OCI-LY1 (cell line): ENCODE results near the gene MARK4.

Experiments used
- H2AFZ ChIP-seq: fragments of 200-600 bp; sonication (generic), shearing (Covaris generic); 2 replicates; pipeline ENCODE4 v1.6.0; 2014; ENCODE audit warnings: antibody characterized with exemption, mild to moderate bottlenecking, low read length
- H3F3A ChIP-seq: fragments of 200-600 bp; sonication (generic), shearing (Covaris generic); 2 replicates; pipeline ENCODE4 v1.6.0; 2014; ENCODE audit warnings: mild to moderate bottlenecking, antibody characterized with exemption, low read length, moderate library complexity; ENCODE audit not compliant: insufficient read depth
- H3K27ac ChIP-seq: fragments of 200-600 bp; sonication (generic); 2 replicates; pipeline ENCODE4 v1.5.1; 2014; ENCODE audit warnings: low read length, mixed run types, mild to moderate bottlenecking, low read depth; ENCODE audit not compliant: poor library complexity, severe bottlenecking
- H3K27me3 ChIP-seq: fragments of 200-600 bp; sonication (generic); 2 replicates; pipeline ENCODE4 v1.6.0; 2014; ENCODE audit warnings: antibody characterized with exemption, mild to moderate bottlenecking, low read length, moderate library complexity; ENCODE audit not compliant: insufficient read depth
- H3K36me3 ChIP-seq: fragments of 200-600 bp; sonication (generic); 2 replicates; pipeline ENCODE4 v1.6.1; 2014; ENCODE audit warnings: mild to moderate bottlenecking, antibody characterized with exemption, low read length, moderate library complexity, mixed read lengths; ENCODE audit not compliant: insufficient read depth
- H3K4me1 ChIP-seq: fragments of 200-600 bp; sonication (generic); 2 replicates; pipeline ENCODE4 v1.5.1; 2014; ENCODE audit warnings: mild to moderate bottlenecking, low read length, moderate library complexity; ENCODE audit not compliant: insufficient read depth, severe bottlenecking
- H3K4me2 ChIP-seq: fragments of 200-600 bp; sonication (generic), shearing (Covaris generic); 2 replicates; pipeline ENCODE4 v1.6.1; 2014; ENCODE audit warnings: low read length
- H3K4me3 ChIP-seq: fragments of 200-600 bp; sonication (generic); 2 replicates; pipeline ENCODE4 v1.5.1; 2014; ENCODE audit warnings: low read length, low read depth, mild to moderate bottlenecking, mixed read lengths; ENCODE audit not compliant: poor library complexity, severe bottlenecking
- H3K79me2 ChIP-seq: fragments of 200-600 bp; shearing (Covaris generic); 2 replicates; pipeline ENCODE4 v1.6.1; 2016; ENCODE audit warnings: mixed run types, low read length, mixed read lengths; ENCODE audit not compliant: insufficient read depth
- H3K9ac ChIP-seq: fragments of 200-600 bp; sonication (generic), shearing (Covaris generic); 2 replicates; pipeline ENCODE4 v1.6.1; 2014; ENCODE audit warnings: mild to moderate bottlenecking, low read length, mixed read lengths
- H3K9me2 ChIP-seq: fragments of 200-600 bp; sonication (generic), shearing (Covaris generic); 2 replicates; pipeline ENCODE4 v1.6.1; 2014; ENCODE audit warnings: low read depth, mild to moderate bottlenecking, low read length, mixed read lengths
- H3K9me3 ChIP-seq: fragments of 200-600 bp; shearing (Covaris generic); 2 replicates; pipeline ENCODE4 v1.6.1; 2014; ENCODE audit warnings: low read length, mixed read lengths
- H4K20me1 ChIP-seq: fragments of 200-600 bp; sonication (generic), shearing (Covaris generic); 2 replicates; pipeline ENCODE4 v1.6.0; 2016; ENCODE audit warnings: mild to moderate bottlenecking, low read length; ENCODE audit not compliant: insufficient read depth
- CTCF ChIP-seq: fragments of 200-600 bp; sonication (generic), shearing (Covaris generic); IDR thresholded peaks from 2 replicates; pipeline ENCODE4 v1.5.1; 2017; ENCODE audit warnings: mild to moderate bottlenecking, antibody characterized with exemption, low read length, moderate library complexity, mixed read lengths
- EZH2 ChIP-seq: fragments of 200-600 bp; sonication (generic), shearing (Covaris generic); IDR thresholded peaks from 2 replicates; pipeline ENCODE4 v1.8.0; 2017; ENCODE audit warnings: borderline replicate concordance, mixed run types, mild to moderate bottlenecking, antibody characterized with exemption, low read length, moderate library complexity, mixed read lengths

The MARK4 gene

GRCh38 chr19:45271735-45272108 lies 20.7 kb downstream of the MARK4 start:
- H3F3A ChIP-seq: no peaks in the 10 kb centered on the region
- no peak for TF ChIP-seq EZH2
- no peak for TF ChIP-seq CTCF
- H3K4me2 ChIP-seq: no peak overlapping the region
- H3K9me2 ChIP-seq: no peaks in the 10 kb centered on the region
- peaks cover 8% of the 10 kb centered on the region; the same call in 1 of the 2 replicates for H3K36me3 ChIP-seq
- H3K27me3 ChIP-seq: no peaks in the 10 kb centered on the region
- H4K20me1 ChIP-seq: no peaks in the 10 kb centered on the region
- H3K9me3 ChIP-seq: no peaks in the 10 kb centered on the region
- H2AFZ ChIP-seq: no peak overlapping the region
- H3K27ac ChIP-seq: no peak overlapping the region
- H3K4me1 ChIP-seq: peaks cover 23% of the 10 kb centered on the region
- H3K4me3 ChIP-seq: no peak overlapping the region
- no peak overlapping the region for H3K9ac ChIP-seq
- H3K79me2 ChIP-seq: no peaks in the 10 kb centered on the region

- H3K27me3 ChIP-seq: no peaks in the 10 kb centered on the region
- no peak overlapping the region for H3K4me3 ChIP-seq
- no peak overlapping the region for H3K27ac ChIP-seq
- H4K20me1 ChIP-seq: no peaks in the 10 kb centered on the region
- H3K9ac ChIP-seq: no peak overlapping the region
- H3K36me3 ChIP-seq: peaks cover 16% of the 10 kb centered on the region; the same call in 1 of the 2 replicates
- no peak overlapping the region for H3K4me2 ChIP-seq
- no peaks in the 10 kb centered on the region for H3K9me2 ChIP-seq
- peaks cover 25% of the 10 kb centered on the region for H3K4me1 ChIP-seq
- H3K79me2 ChIP-seq: no peaks in the 10 kb centered on the region
- no peak for TF ChIP-seq EZH2
- TF ChIP-seq CTCF: no peak
- no peaks in the 10 kb centered on the region for H3K9me3 ChIP-seq
- no peak overlapping the region for H2AFZ ChIP-seq
- no peaks in the 10 kb centered on the region for H3F3A ChIP-seq
Measured at GRCh38 chr19:45273521-45273855, 22.4 kb downstream of the MARK4 start.

- TF ChIP-seq CTCF: no peak
- no peak for TF ChIP-seq EZH2
- no peaks in the 10 kb centered on the region for H3K9me2 ChIP-seq
- H3K27ac ChIP-seq: peak overlapping the region; percentile 80
- no peak overlapping the region for H2AFZ ChIP-seq
- peaks cover 17% of the 10 kb centered on the region; the same call in 1 of the 2 replicates for H3K36me3 ChIP-seq
- H3K4me2 ChIP-seq: peak overlapping the region; percentile 61; the same call in 1 of the 2 replicates
- no peaks in the 10 kb centered on the region for H3F3A ChIP-seq
- H4K20me1 ChIP-seq: no peaks in the 10 kb centered on the region
- peaks cover 25% of the 10 kb centered on the region for H3K4me1 ChIP-seq
- H3K9me3 ChIP-seq: no peaks in the 10 kb centered on the region
- H3K9ac ChIP-seq: peak overlapping the region; percentile 26; the same call in 1 of the 2 replicates
- H3K27me3 ChIP-seq: no peaks in the 10 kb centered on the region
- H3K79me2 ChIP-seq: no peaks in the 10 kb centered on the region
- H3K4me3 ChIP-seq: peak overlapping the region; percentile 22
Measured at GRCh38 chr19:45275370-45275971, 24.4 kb downstream of the MARK4 start.
